HEK293T (cell line): ENCODE results near the gene IGIP.

Experiments used
- CTCF ChIA-PET: fragments of 350-600 bp; formaldehyde crosslinking; extraction: SDS; loops from one replicate; lab custom pipeline; 2021; ENCODE audit warnings: antibody characterized with exemption, inconsistent platforms; lab: Yijun Ruan, JAX
- POLR2A ChIA-PET: fragments of 350-600 bp; formaldehyde crosslinking; extraction: SDS; loops from one replicate; lab custom pipeline; 2020; ENCODE audit warnings: antibody characterized with exemption, inconsistent platforms; lab: Yijun Ruan, JAX
- DNase-seq: peaks from one replicate; pipeline ENCODE4 v3.0.0; 2012; ENCODE audit warnings: mixed read lengths; ENCODE audit errors: extremely low spot score
- ARNT ChIP-seq: fragments of 450-650 bp; IDR thresholded peaks from 2 replicates; pipeline ENCODE4 v1.6.1; 2017; ENCODE audit warnings: mild to moderate bottlenecking
- BHLHE40 ChIP-seq: fragments of 450-650 bp; IDR thresholded peaks from 2 replicates; pipeline ENCODE4 v1.6.1; 2016; ENCODE audit warnings: mild to moderate bottlenecking, moderate library complexity, borderline replicate concordance
- CTBP1 ChIP-seq: fragments of 450-650 bp; IDR thresholded peaks from 2 replicates; pipeline ENCODE4 v1.6.1; 2016; ENCODE audit warnings: borderline replicate concordance
- ELF4 ChIP-seq: fragments of 450-650 bp; IDR thresholded peaks from 2 replicates; pipeline ENCODE4 v1.6.1; 2017; ENCODE audit warnings: antibody characterized with exemption
- FOXA1 ChIP-seq: fragments of 450-650 bp; IDR thresholded peaks from 2 replicates; pipeline ENCODE4 v1.6.1; 2016; ENCODE audit warnings: mild to moderate bottlenecking
- FOXK2 ChIP-seq: fragments of 450-650 bp; IDR thresholded peaks from 2 replicates; pipeline ENCODE4 v1.6.1; 2016; ENCODE audit warnings: mild to moderate bottlenecking
- FOXM1 ChIP-seq: fragments of 450-650 bp; IDR thresholded peaks from 2 replicates; pipeline ENCODE4 v1.6.1; 2017; ENCODE audit warnings: mild to moderate bottlenecking, borderline replicate concordance
- HDGF ChIP-seq: fragments of 450-650 bp; IDR thresholded peaks from 2 replicates; pipeline ENCODE4 v1.6.1; 2017; ENCODE audit warnings: antibody characterized with exemption, borderline replicate concordance
- L3MBTL2 ChIP-seq: fragments of 450-650 bp; conservative IDR thresholded peaks from 2 replicates; pipeline ENCODE4 v1.6.1; 2016; ENCODE audit warnings: mild to moderate bottlenecking
- LEF1 ChIP-seq: fragments of 450-650 bp; IDR thresholded peaks from 2 replicates; pipeline ENCODE4 v1.6.1; 2017; ENCODE audit warnings: mild to moderate bottlenecking, borderline replicate concordance
- NFRKB ChIP-seq: fragments of 450-650 bp; IDR thresholded peaks from 2 replicates; pipeline ENCODE4 v1.6.1; 2016; ENCODE audit warnings: mild to moderate bottlenecking, moderate library complexity
- SP1 ChIP-seq: fragments of 450-650 bp; IDR thresholded peaks from 2 replicates; pipeline ENCODE4 v1.6.1; 2017
- SUZ12 ChIP-seq: fragments of 450-650 bp; IDR thresholded peaks from 2 replicates; pipeline ENCODE4 v1.6.1; 2016; ENCODE audit warnings: mild to moderate bottlenecking
- TARDBP ChIP-seq: fragments of 450-650 bp; IDR thresholded peaks from 2 replicates; pipeline ENCODE4 v1.6.1; 2016
- ZNF384 ChIP-seq: fragments of 450-650 bp; IDR thresholded peaks from 2 replicates; pipeline ENCODE4 v1.6.1; 2016
- TF ChIP-seq, protein P1 (sequence below): fragments of 450-650 bp; IDR thresholded peaks from 2 replicates; pipeline ENCODE4 v1.6.1; 2016

Gene IGIP

GRCh38 chr5:140146523-140146842 lies 20.7 kb downstream of the IGIP start:
- DNase-seq: no peak
- ChIA-PET CTCF (interaction anchor here (0.6 kb wide), 1 partner anchor 108 kb away, joined by 3 read pairs; no protein-coding TSS in a partner anchor), POLR2A (interaction anchor here (0.7 to 1.0 kb wide), 2 partner anchors 22 to 39 kb away, joined by 3 to 4 read pairs; no protein-coding TSS in a partner anchor)
- TF ChIP-seq HDGF: no peak
- TF ChIP-seq FOXA1: no peak
- TF ChIP-seq FOXM1: no peak
- TF ChIP-seq CTBP1: no peak
- TF ChIP-seq LEF1: no peak
- no peak for TF ChIP-seq TARDBP
- TF ChIP-seq L3MBTL2: no peak
- no peak for TF ChIP-seq ELF4

DNA sequence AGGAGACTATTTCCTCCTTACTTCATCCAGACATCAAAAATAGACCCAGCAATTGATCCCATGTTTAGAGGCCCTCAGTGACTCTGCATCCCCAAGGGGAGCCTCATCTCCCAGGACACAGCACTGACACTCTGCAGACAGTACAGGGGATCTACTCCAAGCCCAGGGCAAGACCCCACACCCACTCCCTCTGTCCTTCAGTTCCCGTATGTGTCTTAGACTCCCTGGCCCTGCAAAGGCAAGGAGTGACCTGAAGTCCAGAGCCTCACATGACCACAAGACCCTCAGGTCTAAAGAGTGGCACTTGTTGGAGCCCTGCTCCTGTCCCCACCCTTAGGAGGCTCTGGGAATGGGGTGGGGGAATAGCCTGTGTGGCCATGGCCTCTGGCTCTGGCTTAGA lies 21.7 kb downstream of the IGIP start:
- TF ChIP-seq NFRKB: no peak
- TF ChIP-seq LEF1: no peak
- no peak for TF ChIP-seq CTBP1
- TF ChIP-seq SUZ12: no peak
- no peak for TF ChIP-seq HDGF
- no peak for TF ChIP-seq FOXA1
- no peak for TF ChIP-seq FOXM1
- TF ChIP-seq FOXK2: no peak
- no peak for TF ChIP-seq ZNF384
- TF ChIP-seq ARNT: no peak
- no peak for TF ChIP-seq L3MBTL2
- TF ChIP-seq, protein P1, sequence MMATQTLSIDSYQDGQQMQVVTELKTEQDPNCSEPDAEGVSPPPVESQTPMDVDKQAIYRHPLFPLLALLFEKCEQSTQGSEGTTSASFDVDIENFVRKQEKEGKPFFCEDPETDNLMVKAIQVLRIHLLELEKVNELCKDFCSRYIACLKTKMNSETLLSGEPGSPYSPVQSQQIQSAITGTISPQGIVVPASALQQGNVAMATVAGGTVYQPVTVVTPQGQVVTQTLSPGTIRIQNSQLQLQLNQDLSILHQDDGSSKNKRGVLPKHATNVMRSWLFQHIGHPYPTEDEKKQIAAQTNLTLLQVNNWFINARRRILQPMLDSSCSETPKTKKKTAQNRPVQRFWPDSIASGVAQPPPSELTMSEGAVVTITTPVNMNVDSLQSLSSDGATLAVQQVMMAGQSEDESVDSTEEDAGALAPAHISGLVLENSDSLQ: no peak
- no peak for TF ChIP-seq BHLHE40
- no peak for TF ChIP-seq TARDBP
- TF ChIP-seq ELF4: no peak
- TF ChIP-seq SP1: no peak
- CTCF ChIA-PET: no interaction called here
- DNase-seq: no peak
- POLR2A ChIA-PET: no interaction called here

GRCh38 chr5:140148508-140148907 lies 22.8 kb downstream of the IGIP start:
- POLR2A ChIA-PET: interaction anchor here (1.0 kb wide), 1 partner anchor 21 kb away, joined by 3 read pairs; no protein-coding TSS in a partner anchor
- peak; percentile 59 for DNase-seq
- CTCF ChIA-PET: interaction anchor here (0.5 kb wide), 1 partner anchor 9 kb away, joined by 3 read pairs; no protein-coding TSS in a partner anchor
- TF ChIP-seq BHLHE40 (no peak), FOXM1 (no peak), SUZ12 (no peak), FOXA1 (no peak), L3MBTL2 (no peak), CTBP1 (no peak), TARDBP (no peak), NFRKB (no peak)
- TF ChIP-seq, protein P1: no peak

GRCh38 chr5:140150201-140150600 lies 24.5 kb downstream of the IGIP start:
- DNase-seq: no peak
- ChIA-PET POLR2A (interaction anchor here (1.1 to 1.4 kb wide), 2 partner anchors 32 to 36 kb away, joined by 3 to 4 read pairs; no protein-coding TSS in a partner anchor), CTCF (no interaction called here)
- TF ChIP-seq BHLHE40 (no peak), CTBP1 (no peak), ELF4 (no peak), ARNT (no peak), SP1 (no peak), NFRKB (no peak), HDGF (no peak), L3MBTL2 (no peak), SUZ12 (no peak), FOXM1 (no peak), TARDBP (no peak), FOXA1 (no peak), LEF1 (no peak), ZNF384 (no peak), FOXK2 (no peak)
- TF ChIP-seq, protein P1: no peak

DNA sequence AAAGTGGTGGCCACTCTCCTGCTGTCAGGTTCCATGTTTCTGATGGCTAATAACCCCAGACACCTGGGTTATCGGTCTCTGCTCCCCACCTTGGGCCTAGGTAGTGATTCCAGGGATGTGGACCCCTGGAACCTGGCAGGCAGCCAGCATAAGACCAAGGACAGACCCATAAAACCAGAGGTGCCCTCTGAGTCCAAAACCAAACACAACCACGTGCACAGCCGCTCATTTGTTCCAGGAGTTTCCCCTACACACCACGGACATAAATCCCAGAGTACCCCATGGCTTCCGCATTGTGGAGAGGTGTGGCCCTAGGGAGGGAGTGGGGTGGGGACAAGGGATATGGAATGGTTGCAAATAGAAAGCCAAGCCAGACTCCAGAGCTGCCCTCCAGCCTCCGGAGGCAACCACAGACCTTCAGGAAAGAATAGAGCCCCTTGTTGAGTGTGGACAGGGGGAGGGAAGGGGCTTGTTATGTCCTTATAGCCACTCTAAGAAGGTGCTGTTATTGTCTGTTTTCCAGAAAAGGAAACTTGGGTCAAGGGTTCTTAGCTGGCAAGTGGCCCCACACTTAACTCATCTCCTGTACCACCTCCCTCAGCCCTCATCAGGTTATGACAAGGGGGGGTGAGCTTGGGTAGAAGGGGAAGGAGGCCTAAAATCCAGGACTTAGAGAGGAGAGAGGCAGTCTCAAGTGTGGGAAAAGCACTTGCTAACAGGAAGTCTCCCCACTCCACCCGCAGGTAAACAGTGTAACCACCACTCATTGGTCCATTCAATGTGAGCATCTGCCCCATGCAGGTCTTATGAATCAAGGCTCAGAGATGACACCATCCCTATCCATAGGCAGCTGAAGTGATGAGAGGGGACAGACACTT lies 25.6 kb downstream of the IGIP start:
- ChIA-PET POLR2A (interaction anchor here (1.1 to 1.8 kb wide), 3 partner anchors 33 to 44 kb away, joined by 3 to 6 read pairs (median 4); no protein-coding TSS in a partner anchor), CTCF (interaction anchor here (0.6 to 1.9 kb wide), 3 partner anchors 33 to 393 kb away, joined by 3 to 6 read pairs (median 4); no protein-coding TSS in a partner anchor)
- TF ChIP-seq FOXK2 (no peak), LEF1 (no peak), FOXM1 (no peak), HDGF (no peak), ELF4 (no peak), BHLHE40 (no peak), ARNT (no peak), TARDBP (no peak), SP1 (no peak), ZNF384 (no peak), SUZ12 (no peak), FOXA1 (no peak), NFRKB (no peak), L3MBTL2 (no peak), CTBP1 (no peak)
- DNase-seq: no peak
